ENCODE results near the gene TSR2. TPM values are rescaled to one million over a fixed set of nuclear protein-coding genes. Genes with fewer than 3 reads are reported as not detected.
"Not testable (repeated sequence)": the region's sequence is repeated elsewhere in the genome, so short reads cannot be mapped to it uniquely, and the experiment has no call there.

TSR2 gene
- total RNA-seq, 2 experiments from 2014 or later, result 36.3 to 36.5 TPM

- Histone ChIP-seq H3K9me3 (ENCODE audit: control insufficient read depth in 1 of 2, insufficient read depth in 1 of 2, low read length in 2 of 2) (no peaks in the 10 kb centered on the region), H3K4me3 (ENCODE audit: low read length) (no peak overlapping the region), H3K4me1 (ENCODE audit: insufficient read depth, low read length) (no peaks in the 10 kb centered on the region), H3K27me3 (ENCODE audit: control insufficient read depth in 1 of 2, insufficient read depth in 2 of 2, low read length in 2 of 2) (no peaks in the 10 kb centered on the region), H3K27ac (ENCODE audit: low read depth in 1 of 2, low read length in 2 of 2) (no peak overlapping the region), H3K36me3 (ENCODE audit: insufficient read depth, low read length) (no peaks in the 10 kb centered on the region)
- CTCF ChIA-PET, result interaction anchor here (0.6 kb wide), 1 partner anchor 26 kb away, joined by 4 read pairs; no protein-coding TSS in a partner anchor
- no peaks in the 10 kb centered on the region for H3K36me3 Mint-ChIP-seq (ENCODE audit: low read depth)
- intact Hi-C loops (cut with DNase I, micrococcal nuclease), result no loop called here
- no peak overlapping the region for H3K27ac Mint-ChIP-seq
- POLR2A ChIA-PET, result no interaction called here
- ATAC-seq (ENCODE audit: poor library complexity) (no peak), DNase-seq (no peak)
- H3K27me3 Mint-ChIP-seq, result no peaks in the 10 kb centered on the region
- TF ChIP-seq CTCF (IDR thresholded peaks at IDR 0.05), result no peak
- no peak overlapping the region for H3K4me3 Mint-ChIP-seq
- H3K4me1 Mint-ChIP-seq (ENCODE audit: low read depth), result no peaks in the 10 kb centered on the region
- no peaks in the 10 kb centered on the region for H3K9me3 Mint-ChIP-seq
Observed at GRCh38 chrX:54484666-54485065, 44.5 kb downstream of the TSR2 start.

- H3K9me3 ChIP-seq (ENCODE audit: control insufficient read depth in 1 of 2, insufficient read depth in 1 of 2, low read length in 2 of 2); intact Hi-C loops (cut with DNase I, micrococcal nuclease); H3K36me3 ChIP-seq (ENCODE audit: insufficient read depth, low read length); DNase-seq; H3K9me3 Mint-ChIP-seq; H3K4me3 Mint-ChIP-seq; H3K27me3 ChIP-seq (ENCODE audit: control insufficient read depth in 1 of 2, insufficient read depth in 2 of 2, low read length in 2 of 2); H3K36me3 Mint-ChIP-seq (ENCODE audit: low read depth); H3K27ac Mint-ChIP-seq; ATAC-seq (ENCODE audit: poor library complexity); POLR2A ChIA-PET; CTCF ChIA-PET; H3K4me3 ChIP-seq (ENCODE audit: low read length); H3K4me1 ChIP-seq (ENCODE audit: insufficient read depth, low read length); H3K27ac ChIP-seq (ENCODE audit: low read depth in 1 of 2, low read length in 2 of 2); H3K4me1 Mint-ChIP-seq (ENCODE audit: low read depth): not testable (repeated sequence)
- peaks cover 13% of the 10 kb centered on the region for H3K27me3 Mint-ChIP-seq
Observed at GRCh38 chrX:54489819-54490218, 49.6 kb downstream of the TSR2 start.

GRCh38 chrX:54492340-54492739, 52.1 kb downstream of the TSR2 start:
- Histone ChIP-seq H3K27me3 (ENCODE audit: control insufficient read depth in 1 of 2, insufficient read depth in 2 of 2, low read length in 2 of 2) (peaks cover 0 to 2% of the 10 kb centered on the region in 2 experiments), H3K36me3 (ENCODE audit: insufficient read depth, low read length) (no peaks in the 10 kb centered on the region), H3K9me3 (ENCODE audit: control insufficient read depth in 1 of 2, insufficient read depth in 1 of 2, low read length in 2 of 2) (no peaks in the 10 kb centered on the region), H3K4me3 (ENCODE audit: low read length) (no peak overlapping the region), H3K27ac (ENCODE audit: low read depth in 1 of 2, low read length in 2 of 2) (no peak overlapping the region), H3K4me1 (ENCODE audit: insufficient read depth, low read length) (peaks cover 7% of the 10 kb centered on the region)
- Mint-ChIP-seq H3K4me1 (ENCODE audit: low read depth) (no peaks in the 10 kb centered on the region), H3K4me3 (no peak overlapping the region), H3K9me3 (no peaks in the 10 kb centered on the region), H3K27ac (no peak overlapping the region), H3K27me3 (peaks cover 24% of the 10 kb centered on the region), H3K36me3 (ENCODE audit: low read depth) (no peaks in the 10 kb centered on the region)
- no peak for TF ChIP-seq CTCF (IDR thresholded peaks at IDR 0.05)
- DNase-seq (no peak), ATAC-seq (ENCODE audit: poor library complexity) (no peak)
- ChIA-PET POLR2A (no interaction called here), CTCF (no interaction called here)
- intact Hi-C loops (cut with DNase I, micrococcal nuclease), result no loop called here

GRCh38 chrX:54494166-54494988, 54.2 kb downstream of the TSR2 start:
- Histone ChIP-seq H3K4me1 (ENCODE audit: insufficient read depth, low read length) (peaks cover 7% of the 10 kb centered on the region), H3K36me3 (ENCODE audit: insufficient read depth, low read length) (no peaks in the 10 kb centered on the region), H3K9me3 (ENCODE audit: control insufficient read depth in 1 of 2, insufficient read depth in 1 of 2, low read length in 2 of 2) (no peaks in the 10 kb centered on the region), H3K27ac (ENCODE audit: low read depth in 1 of 2, low read length in 2 of 2) (no peak overlapping the region), H3K4me3 (ENCODE audit: low read length) (no peak overlapping the region), H3K27me3 (ENCODE audit: control insufficient read depth in 1 of 2, insufficient read depth in 2 of 2, low read length in 2 of 2) (peaks cover 0 to 2% of the 10 kb centered on the region in 2 experiments)
- CTCF ChIA-PET, result no interaction called here
- H3K27ac Mint-ChIP-seq, result no peak overlapping the region
- H3K36me3 Mint-ChIP-seq (ENCODE audit: low read depth), result no peaks in the 10 kb centered on the region
- H3K4me3 Mint-ChIP-seq, result peak overlapping the region; percentile 74
- TF ChIP-seq CTCF (IDR thresholded peaks at IDR 0.05), result no peak
- ATAC-seq (ENCODE audit: poor library complexity), result no peak
- no peaks in the 10 kb centered on the region for H3K9me3 Mint-ChIP-seq
- intact Hi-C loops (cut with DNase I, micrococcal nuclease), result no loop called here
- no peaks in the 10 kb centered on the region for H3K4me1 Mint-ChIP-seq (ENCODE audit: low read depth)
- peaks cover 28% of the 10 kb centered on the region for H3K27me3 Mint-ChIP-seq
- POLR2A ChIA-PET, result no interaction called here
- DNase-seq, result no peak

Data from CD4-positive, alpha-beta T cell (primary cell).